SK-N-SH (cell line): Measurements from ENCODE around the gene AK6.

Source experiments
- CTCF ChIP-seq: fragments of 200-600 bp; sonication (generic); IDR thresholded peaks from 2 replicates; pipeline ENCODE4 v1.6.1; 2017; ENCODE audit warnings: antibody characterized with exemption, mild to moderate bottlenecking, moderate library complexity
- EP300 ChIP-seq, 2 experiments: IDR thresholded peaks; 2 replicates each; pipeline versions ENCODE4 v1.4.0 to v1.6.1; 2012; ENCODE audit warnings: borderline replicate concordance in 1 of 2, low read depth in 1 of 2, low read length in 1 of 2
- POLR2AphosphoS5 ChIP-seq: IDR thresholded peaks from 2 replicates; pipeline ENCODE4 v1.6.1; 2012; ENCODE audit warnings: low read depth, low read length
- SIN3A ChIP-seq: IDR thresholded peaks from 2 replicates; pipeline ENCODE4 v1.6.1; 2012; ENCODE audit warnings: low read depth, mild to moderate bottlenecking, low read length, moderate library complexity, borderline replicate concordance
- TAF1 ChIP-seq: IDR thresholded peaks from 2 replicates; pipeline ENCODE4 v1.6.1; 2012; ENCODE audit warnings: low read depth, mild to moderate bottlenecking, low read length, moderate library complexity, borderline replicate concordance
- TF ChIP-seq, protein P1 (sequence below): IDR thresholded peaks from 2 replicates; pipeline ENCODE4 v1.4.0; 2012; ENCODE audit warnings: low read depth
- TF ChIP-seq, protein P2 (sequence below): fragments of 150-350 bp; IDR thresholded peaks from 2 replicates; pipeline ENCODE4 v1.6.1; 2017; ENCODE audit warnings: antibody characterized with exemption, low read length, low read depth, borderline replicate concordance

DNA sequence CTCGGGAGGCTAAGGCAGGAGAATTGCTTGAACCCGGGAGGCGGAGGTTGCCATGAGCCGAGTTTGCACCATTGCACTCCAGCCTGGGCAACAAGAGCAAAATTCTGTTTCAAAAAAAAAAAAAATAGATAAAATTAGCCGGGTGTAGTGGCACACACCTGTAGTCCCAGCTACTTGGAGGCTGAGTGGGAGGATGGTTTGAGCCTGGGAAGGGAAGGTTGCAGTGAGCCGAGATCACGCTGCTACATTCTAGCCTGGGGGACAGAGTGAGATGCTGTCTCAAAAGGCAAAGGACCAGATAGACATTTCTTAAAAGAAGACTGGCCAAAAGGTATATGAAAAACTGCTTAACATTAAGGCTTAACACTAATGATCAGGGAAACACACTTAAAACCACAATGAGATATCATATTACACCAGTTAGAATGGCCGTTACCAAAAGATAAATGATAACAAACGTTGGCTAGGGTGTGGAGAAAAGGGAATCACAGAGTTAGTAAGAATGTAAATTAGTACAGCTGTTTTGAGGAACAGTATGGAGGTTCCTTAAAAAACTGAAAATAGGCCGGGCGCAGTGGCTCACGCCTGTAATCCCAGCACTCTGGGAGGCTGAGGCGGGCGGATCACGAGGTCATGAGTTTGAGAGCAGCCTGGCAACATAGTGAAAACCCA is 35.5 kb upstream of the AK6 start:
- TF ChIP-seq, protein P1, sequence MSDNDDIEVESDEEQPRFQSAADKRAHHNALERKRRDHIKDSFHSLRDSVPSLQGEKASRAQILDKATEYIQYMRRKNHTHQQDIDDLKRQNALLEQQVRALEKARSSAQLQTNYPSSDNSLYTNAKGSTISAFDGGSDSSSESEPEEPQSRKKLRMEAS: no peak
- TF ChIP-seq POLR2AphosphoS5: no peak
- no peak for TF ChIP-seq CTCF
- TF ChIP-seq TAF1: no peak
- no peak for TF ChIP-seq EP300 (IDR thresholded peaks at IDR 0.05; ENCODE audit: borderline replicate concordance in 1 of 2, low read depth in 1 of 2, low read length in 1 of 2)
- TF ChIP-seq SIN3A: no peak
- TF ChIP-seq, protein P2, sequence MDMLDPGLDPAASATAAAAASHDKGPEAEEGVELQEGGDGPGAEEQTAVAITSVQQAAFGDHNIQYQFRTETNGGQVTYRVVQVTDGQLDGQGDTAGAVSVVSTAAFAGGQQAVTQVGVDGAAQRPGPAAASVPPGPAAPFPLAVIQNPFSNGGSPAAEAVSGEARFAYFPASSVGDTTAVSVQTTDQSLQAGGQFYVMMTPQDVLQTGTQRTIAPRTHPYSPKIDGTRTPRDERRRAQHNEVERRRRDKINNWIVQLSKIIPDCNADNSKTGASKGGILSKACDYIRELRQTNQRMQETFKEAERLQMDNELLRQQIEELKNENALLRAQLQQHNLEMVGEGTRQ: no peak
